CD4-positive, alpha-beta T cell treated with Interleukin-17A for 4 hours (primary cell): ENCODE results near the gene RPL29.
A peak's percentile ranks its signal among the peaks of the same experiment; 100 is the strongest.

Experiments
- DNase-seq: peaks from one replicate; pipeline ENCODE4 v3.0.0-alpha.2; 2020; ENCODE audit warnings: mixed read lengths

Gene RPL29

DNA sequence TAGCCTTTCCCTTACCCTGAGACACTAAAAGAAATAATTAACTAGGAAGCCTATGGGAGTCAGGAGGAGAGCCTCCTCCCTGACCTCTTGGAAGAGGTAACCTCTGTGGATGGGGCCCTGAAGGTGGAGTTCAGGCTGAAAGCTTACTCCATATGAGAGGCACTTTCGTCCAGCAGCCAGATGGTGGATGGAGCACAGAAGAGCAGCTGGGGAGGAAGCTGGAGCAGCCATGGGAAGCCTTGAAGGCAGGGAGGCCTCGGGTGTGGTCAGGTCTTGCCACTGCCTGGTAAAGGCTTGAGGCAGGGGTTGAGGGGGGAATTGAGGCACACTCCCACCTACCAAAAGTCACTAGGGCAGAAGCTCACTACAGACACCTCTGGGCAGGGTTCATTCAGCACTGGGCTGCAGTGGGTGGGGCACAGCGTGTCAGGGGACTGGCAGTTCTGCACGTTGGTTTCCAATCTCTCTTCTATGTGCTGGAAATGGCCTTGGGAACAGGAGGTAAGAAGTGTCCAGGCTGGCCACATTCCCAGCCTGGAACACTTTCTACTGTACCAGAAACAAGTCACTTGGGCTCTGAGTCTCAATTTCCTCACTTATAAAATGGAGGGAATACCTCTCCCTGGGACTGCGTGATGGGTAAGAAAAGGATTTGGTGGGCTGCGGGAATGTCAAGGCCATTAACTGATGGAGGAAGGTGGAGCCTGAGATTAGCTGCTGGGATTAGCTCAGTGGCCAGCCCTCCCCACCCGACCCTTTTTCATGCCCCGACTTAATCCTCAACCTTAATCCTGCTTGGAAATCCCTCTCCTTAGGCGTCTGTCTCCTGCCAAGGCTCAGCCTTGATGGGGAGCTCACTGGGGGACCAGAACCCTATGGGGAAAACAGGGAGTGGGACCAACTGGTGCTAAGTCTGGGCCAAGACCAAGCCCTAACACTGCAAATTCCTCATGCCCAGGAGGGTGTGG, 33.8 kb downstream of the RPL29 start:
- no peak for DNase-seq

DNA sequence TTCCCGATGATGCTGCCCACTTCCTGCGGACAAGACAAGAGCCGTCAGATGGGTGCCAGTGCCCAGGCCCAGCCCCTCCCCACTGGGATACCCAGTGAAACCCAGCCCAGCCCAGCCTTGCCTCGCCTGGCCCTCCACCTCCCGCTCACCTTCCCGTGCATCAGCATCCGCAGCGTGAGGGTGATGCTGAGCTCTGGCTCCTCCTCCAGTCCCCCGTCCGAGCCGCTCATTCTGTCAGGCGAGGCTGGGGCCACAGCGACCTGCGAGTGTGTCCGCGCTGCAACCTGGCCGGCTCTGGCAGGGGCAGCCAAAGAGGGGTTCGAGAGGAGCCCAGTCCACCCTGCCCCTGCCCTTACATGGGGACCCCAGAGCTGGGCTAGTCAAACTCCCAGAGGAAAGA, 34.7 kb downstream of the RPL29 start:
- DNase-seq, result no peak

- DNase-seq, result no peak
Measured at GRCh38 chr3:51960386-51960785, 35.3 kb downstream of the RPL29 start.

DNA sequence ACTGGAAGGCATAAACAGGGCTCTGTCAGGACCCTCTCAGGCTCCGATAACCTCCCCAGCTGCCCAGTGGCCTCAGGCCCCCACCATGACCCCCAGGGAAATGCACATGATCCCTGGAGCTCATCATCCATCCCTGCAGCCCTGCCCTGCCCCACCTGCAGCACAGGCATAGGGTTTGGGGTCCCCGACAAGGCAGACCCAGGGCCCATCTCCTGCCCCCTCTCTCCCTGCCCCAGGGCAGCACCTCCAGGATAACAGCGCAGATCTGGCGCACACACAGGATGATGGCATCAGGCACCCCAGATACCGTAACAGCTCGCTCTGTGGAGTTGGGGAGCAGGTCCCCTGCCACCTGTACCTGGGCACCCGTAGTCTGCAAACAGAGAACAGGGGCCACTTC, 36.0 kb downstream of the RPL29 start:
- no peak for DNase-seq

DNA sequence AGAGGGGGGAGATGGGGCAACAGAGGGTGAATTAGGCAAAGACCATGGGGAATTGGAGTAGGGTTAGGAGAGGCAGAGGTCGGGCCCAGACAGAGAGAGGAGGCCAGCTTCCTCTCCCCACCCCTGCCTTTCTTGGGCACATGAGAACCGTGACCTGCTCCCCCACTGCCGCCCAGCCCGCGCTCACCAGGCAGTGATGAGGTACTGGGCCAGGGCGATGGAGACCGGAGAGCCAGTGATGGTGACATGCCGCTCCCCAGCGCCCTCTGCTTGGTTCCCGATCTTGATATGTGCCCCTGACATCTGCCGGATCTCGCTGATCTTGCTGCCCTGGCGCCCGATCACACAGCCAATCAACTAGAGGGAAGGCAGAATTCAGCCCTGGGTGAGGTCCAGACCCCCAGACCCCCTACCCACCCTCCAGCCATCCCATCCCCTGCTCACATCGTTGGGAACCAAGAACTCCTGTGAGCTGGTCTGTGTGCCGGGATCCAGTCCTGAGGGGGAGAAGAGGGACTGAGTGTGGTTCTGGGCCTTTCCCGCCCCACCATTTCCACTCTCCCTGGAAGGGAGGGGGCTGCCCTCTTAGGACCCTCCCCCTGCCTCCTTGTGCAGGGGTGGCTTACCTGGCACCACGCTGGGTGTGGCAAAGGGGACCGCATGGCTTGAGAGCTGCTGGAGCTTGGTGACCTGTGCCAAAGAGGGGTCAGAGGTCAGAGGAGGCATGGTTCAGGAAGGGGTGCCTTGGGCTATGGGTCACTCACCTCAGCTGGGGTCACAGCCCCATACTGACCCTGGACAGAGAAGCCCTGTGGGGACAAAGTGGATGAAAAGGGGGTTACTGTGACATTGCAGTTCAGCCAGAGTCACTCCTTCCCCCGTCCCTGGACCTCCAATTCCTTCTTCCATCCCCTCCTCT, 36.8 kb downstream of the RPL29 start:
- no peak for DNase-seq

DNA sequence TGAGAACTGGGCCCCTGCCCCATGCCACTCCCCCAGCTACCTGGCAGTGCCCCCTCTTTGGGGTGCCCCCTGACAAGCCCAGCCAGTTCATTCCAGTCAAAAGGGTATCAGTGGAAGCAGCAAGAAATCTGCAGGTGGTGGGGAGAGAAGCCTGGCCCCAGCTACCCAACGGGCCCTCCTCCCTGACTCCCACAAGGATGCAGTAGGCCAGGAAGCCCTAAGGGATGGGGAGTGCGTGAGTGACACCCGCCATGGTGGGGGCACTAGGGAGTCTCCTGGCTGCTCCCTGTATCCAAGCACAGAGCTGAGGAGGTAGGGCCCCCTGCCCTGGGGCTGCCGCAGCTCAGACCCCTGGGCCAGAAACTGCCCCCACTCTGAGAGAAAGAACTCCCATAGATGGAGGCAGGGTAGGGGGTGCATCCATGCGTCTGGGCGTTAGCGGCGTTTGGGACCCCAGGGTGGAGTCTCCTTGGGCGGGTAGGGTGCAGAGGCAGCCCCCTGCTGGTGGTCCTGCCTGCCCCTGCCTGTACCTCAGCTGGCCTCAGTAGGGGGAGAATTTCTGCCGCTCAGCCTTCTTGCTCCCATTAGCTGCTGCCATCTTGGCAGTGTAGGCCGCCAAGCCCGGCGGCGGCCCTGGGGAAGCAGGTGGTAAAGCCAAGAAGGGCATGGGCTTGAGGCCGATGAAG, 38.0 kb downstream of the RPL29 start:
- no peak for DNase-seq

- peak; percentile 52 for DNase-seq
Measured at GRCh38 chr3:51955893-51956770, 39.6 kb downstream of the RPL29 start.

GRCh38 chr3:51955175-51955892, 40.4 kb downstream of the RPL29 start, which contains the start of gene GPR62:
GPR62 (plus strand) TSS chr3:51955381; CDS start chr3:51955653, 272 bp downstream.
- no peak for DNase-seq

GRCh38 chr3:51954713-51955112, 41.0 kb downstream of the RPL29 start:
- no peak for DNase-seq

- DNase-seq, result no peak
Measured at GRCh38 chr3:51954105-51954504, 41.6 kb downstream of the RPL29 start.

- no peak for DNase-seq
Measured at GRCh38 chr3:51953445-51953844, 42.2 kb downstream of the RPL29 start.

DNA sequence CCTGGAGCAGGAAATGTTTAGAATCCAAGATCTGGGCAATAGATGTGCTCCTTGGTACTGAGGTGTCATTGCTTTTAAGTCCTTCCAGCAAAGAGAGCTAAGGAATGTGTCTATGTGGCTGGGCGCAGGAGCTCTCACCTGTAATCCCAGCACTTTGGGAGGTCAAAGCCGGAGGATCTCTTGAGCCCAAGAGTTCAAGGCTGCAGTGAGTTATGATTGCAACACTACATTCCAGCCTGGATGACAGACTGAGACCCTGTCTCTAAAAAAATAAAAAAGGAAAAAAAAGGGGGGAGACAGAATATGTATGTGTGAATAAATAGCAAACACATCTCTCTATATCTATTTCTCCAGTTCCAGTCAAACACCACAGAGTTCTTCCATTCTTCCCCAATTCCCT, 44.8 kb downstream of the RPL29 start:
- DNase-seq, result no peak

- DNase-seq, result no peak
Measured at GRCh38 chr3:51949121-51949520, 46.6 kb downstream of the RPL29 start.

DNA sequence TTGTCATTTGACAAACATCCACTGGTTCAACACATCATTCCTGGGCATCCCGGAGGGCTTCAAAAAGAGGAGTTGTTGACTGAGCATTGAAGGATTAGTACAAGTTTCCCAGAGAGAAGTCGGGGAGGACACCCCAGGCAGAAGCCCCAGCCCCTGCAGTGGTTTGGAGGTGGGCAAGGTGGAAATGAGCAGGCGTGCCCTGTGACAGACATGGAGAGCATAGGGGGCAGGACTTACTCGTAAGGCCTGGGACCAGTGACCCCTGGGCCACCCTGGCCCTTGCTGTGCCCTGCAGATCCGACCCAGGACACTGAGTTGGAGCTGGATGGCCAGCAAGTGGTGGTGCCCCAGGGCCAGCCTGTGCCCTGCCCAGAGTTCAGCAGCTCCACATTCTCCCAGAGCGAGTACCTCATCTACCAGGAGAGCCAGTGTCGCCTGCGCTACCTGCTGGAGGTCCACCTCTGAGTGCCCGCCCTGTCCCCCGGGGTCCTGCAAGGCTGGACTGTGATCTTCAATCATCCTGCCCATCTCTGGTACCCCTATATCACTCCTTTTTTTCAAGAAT, 47.6 kb downstream of the RPL29 start:
- DNase-seq, result no peak

GRCh38 chr3:51947215-51947900, 48.3 kb downstream of the RPL29 start:
- DNase-seq, result no peak

- DNase-seq, result no peak
Measured at GRCh38 chr3:51946796-51947195, 48.9 kb downstream of the RPL29 start.

DNA sequence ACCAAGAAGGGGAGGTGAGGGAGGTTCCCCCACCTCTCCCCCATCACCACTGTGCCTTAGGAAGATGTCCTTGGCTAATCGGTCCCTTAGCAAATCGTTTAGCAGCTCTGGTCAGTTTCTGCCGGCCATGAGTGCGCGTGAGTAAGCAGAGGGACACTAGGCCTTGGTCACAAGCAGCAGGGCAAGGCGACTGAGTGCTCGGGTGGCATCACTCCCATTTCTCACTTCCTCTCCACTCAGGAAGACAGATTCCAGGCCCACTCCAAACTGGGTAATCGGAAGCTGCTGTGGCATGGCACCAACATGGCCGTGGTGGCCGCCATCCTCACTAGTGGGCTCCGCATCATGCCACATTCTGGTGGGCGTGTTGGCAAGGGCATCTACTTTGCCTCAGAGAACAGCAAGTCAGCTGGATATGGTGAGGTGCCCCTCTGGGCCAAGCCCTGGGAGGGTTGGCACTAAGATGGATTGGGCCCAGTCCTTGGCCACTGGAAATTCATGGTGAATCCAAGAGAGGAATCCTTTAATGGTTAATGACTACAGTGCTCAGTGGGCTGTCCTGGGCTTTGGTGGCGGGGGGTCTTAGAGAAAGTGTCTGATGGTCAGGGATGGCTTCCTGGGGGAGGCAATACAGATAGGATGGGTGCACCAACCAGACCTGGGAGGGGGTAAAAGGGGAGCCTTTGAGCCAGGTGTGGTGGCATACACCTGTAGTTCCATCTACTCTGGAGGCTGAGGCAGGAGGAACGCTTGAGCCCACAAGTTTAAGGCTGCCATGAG, 49.6 kb downstream of the RPL29 start:
- DNase-seq, result no peak

DNA sequence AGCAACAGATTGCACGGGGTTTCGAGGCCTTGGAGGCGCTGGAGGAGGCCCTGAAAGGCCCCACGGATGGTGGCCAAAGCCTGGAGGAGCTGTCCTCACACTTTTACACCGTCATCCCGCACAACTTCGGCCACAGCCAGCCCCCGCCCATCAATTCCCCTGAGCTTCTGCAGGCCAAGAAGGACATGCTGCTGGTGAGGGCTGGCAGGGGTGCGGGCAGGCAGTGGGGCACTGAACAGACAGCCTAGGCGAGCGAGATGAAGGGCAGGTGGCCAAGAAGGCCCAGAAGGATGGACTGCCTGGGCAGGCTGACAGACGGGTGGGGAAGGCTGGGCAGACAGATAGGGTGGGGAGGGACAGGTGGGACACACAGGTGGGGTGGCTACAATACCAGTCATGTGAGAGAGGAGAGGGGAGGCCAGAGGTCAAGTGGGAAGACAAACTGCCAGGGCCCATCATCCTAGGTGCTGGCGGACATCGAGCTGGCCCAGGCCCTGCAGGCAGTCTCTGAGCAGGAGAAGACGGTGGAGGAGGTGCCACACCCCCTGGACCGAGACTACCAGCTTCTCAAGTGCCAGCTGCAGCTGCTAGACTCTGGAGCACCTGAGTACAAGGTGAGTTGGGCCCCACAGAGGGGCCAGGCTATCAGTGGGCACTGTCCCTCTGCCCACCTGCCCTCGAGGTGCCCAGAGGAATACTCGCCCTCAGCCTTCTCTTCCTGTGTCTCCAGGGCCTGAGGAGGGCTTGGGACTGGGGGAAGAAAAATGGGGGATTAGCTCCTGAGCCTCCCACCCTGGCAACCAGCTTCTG, 50.5 kb downstream of the RPL29 start:
- DNase-seq, result no peak
